Left ventricle myocardium superior (tissue), 1 donor: ENCODE data around the gene NPAS3. TPM values are rescaled to one million over a fixed set of nuclear protein-coding genes. Genes with fewer than 3 reads are reported as not detected.
A peak's percentile ranks its signal among the peaks of the same experiment; 100 is the strongest.

Experiments
- ATAC-seq: fragments of 200-7000 bp; cut with Tn5 transposase; one replicate; pipeline ENCODE4 v1.9.1; 2020; ENCODE audit warnings: mild to moderate bottlenecking, moderate library complexity
- DNase-seq: peaks from one replicate; pipeline ENCODE4 v3.0.0-alpha.2; 2020
- intact Hi-C: fragments of 100-400 bp; cut with micrococcal nuclease; formaldehyde crosslinking; loops from one replicate; pipeline ENCODE4 v1.11.0; 2022
- total RNA-seq: library from RNA; stranded (reverse); fragmentation: NEBNext Ultra II Directional; extraction: Animal tissue kit (Norgen Biotek cat#: 25700); gene quantifications from one replicate; pipeline ENCODE4 v1.2.1, GENCODE V29; 2021
- donor health status: DM: no; HTN: yes; CAD: no; lungs with severe emphysema.

The NPAS3 gene
- total RNA-seq, 1 donor from 2014 or later: 1.1 TPM

DNA sequence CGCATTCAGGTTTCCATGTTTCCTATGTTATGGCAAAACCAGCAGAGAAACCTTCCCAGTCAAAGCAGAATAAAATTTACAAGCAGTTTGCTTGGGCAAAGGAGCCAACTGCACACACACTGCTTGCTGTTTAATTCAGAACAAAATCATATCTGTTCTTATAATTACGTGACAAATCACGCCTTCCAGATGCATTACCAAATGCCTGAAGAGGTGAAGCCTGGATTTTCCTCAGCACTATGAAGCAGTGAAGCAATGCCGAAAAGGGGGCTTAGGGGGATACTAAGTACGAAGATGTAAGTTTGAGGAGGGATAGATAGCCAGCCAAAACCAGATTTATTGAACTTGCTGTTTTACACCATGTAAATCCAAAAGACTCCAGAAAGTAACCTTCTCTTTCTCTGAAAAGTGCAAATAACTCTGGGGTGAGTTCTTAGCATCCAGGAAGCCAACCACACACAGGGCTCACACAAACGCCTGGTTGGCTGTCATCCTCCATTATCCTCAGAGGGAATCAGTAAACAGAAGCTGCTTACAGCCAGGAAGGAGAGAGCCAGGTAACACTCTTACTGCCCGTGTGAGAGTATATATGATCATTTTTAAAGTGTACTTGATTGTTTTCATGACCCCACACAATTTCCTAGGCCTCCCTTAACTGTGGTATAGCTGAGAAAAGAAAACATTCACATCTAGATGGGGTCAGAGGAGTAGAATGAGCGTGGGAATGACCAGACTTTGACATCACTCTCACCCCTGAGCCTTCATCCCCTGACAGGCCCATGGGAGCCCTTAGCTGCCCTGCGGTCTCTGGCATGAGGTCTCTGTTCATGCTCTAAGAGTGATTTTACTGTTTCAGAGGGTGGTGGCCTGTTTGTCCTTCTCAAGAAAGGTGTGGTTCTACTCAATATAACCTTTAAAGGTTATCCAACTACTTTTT lies 569.7 kb downstream of the NPAS3 start:
- intact Hi-C loops: no loop called here
- no peak for ATAC-seq

GRCh38 chr14:33509454-33509853 lies 570.8 kb downstream of the NPAS3 start:
- intact Hi-C loops: no loop called here

More for the DNA sequence above, 569.7 kb downstream of the NPAS3 start:
- DNase-seq: no peak

DNA sequence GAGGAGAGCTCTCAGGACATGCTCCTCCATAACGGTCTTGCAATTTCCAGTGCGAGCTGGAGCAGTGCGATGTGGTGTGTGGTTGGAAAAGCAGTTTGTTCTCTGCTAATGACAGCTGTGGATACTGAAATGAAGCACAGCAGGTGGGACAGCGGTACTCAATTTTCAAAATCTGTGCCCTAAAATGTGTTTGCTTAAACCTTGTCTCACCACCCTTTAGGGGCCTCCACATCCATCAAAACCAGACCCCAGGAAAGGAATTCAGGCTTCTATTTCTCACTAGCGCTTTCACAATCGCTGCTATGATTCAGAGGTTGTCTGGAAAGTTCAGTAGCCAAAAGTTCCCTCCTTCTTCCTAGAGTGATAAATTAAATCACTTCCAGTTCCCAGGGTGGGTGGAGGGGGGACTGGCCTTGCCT lies 571.4 kb downstream of the NPAS3 start:
- ATAC-seq (peak; percentile 39), DNase-seq (no peak)
- intact Hi-C loops: no loop called here

More at GRCh38 chr14:33509454-33509853, 570.8 kb downstream of the NPAS3 start:
- no peak for ATAC-seq
- no peak for DNase-seq

- DNase-seq: no peak
- intact Hi-C loops: no loop called here
- ATAC-seq: no peak
Measured at GRCh38 chr14:33510991-33511390, 572.3 kb downstream of the NPAS3 start.

DNA sequence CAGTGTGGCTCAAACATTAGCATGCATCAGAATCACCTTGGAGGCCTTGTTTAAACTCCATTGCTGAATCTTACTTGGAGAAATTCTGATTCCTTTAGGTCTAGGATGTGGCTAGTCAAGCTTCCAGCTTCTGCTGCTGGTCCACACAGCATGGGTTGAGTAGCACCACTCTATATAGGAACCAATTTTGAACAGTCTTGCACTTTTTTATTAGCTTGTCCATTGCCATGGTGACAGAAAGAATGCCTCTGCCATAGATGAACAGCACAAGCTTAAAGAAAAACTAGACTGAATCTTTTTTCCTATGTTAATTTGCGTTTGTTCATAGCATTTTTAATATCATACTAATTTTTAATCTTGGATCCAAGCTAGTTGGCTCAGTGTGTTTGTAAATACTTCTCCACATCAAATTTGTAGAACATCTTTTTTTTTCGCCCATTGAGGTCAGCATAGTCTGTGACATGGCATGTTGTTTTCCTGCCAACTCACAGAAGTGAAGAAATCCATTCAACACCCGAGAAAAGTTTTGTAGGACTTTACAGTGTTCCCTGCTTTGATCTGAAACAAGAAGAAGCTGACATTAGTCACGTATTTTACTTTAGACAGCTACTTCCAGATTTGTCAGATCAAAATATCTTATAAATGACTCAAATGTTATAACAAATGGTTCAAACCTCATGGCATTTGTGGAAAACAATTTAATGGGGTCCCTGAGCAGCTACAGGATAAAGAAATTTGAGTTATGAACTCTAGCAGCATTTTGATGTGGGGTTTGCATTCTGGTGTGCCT lies 573.4 kb downstream of the NPAS3 start:
- ATAC-seq (no peak), DNase-seq (no peak)
- intact Hi-C loops: no loop called here

- ATAC-seq (no peak), DNase-seq (no peak)
- intact Hi-C loops: no loop called here
Measured at GRCh38 chr14:33515441-33515840, 576.8 kb downstream of the NPAS3 start.

DNA sequence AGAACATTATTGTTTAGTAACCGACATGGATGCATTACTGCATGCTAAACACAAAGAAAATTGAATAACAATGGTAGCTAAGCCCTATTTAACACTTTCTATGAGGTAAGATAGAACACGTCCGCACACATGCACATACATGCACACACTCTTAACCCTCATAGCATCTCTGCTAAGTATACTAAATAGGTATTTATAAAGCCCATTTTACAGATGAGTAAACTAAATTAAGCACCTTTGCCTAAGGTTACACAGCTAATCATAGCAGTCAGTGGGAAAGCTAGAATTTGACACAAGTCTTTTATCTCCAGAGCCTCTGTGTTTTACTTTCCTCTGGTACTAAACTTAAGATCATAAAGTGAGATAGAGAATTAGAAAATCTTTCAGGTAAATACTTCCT lies 577.2 kb downstream of the NPAS3 start:
- intact Hi-C loops: no loop called here
- no peak for DNase-seq
- no peak for ATAC-seq

- no peak for ATAC-seq
- intact Hi-C loops: no loop called here
Measured at GRCh38 chr14:33516898-33517436, 578.3 kb downstream of the NPAS3 start.

GRCh38 chr14:33521192-33521591 lies 582.5 kb downstream of the NPAS3 start:
- intact Hi-C loops: no loop called here
- DNase-seq: no peak
- no peak for ATAC-seq

More at GRCh38 chr14:33516898-33517436, 578.3 kb downstream of the NPAS3 start:
- DNase-seq: no peak

GRCh38 chr14:33524244-33524643 lies 585.6 kb downstream of the NPAS3 start:
- ATAC-seq: no peak
- intact Hi-C loops: no loop called here
- no peak for DNase-seq

DNA sequence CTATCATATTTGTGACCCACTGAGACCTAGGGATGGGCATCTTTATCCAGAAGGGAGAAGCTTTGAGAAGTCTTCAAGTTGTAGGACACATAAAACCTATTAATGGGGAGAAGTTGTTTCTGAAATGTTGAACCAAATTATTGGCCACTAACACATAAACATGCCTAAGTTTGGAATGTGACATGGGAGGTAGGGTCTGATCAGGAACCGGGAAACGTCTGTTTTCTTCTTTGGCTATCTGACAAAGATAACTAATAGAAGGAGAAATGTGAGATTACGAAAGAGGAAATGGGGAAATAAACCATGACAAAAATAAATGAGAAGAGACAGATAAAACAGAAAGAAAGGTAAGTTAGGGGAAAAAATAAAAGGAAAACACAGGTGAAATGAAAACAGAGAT lies 586.9 kb downstream of the NPAS3 start:
- DNase-seq: no peak
- no peak for ATAC-seq
- intact Hi-C loops: no loop called here

DNA sequence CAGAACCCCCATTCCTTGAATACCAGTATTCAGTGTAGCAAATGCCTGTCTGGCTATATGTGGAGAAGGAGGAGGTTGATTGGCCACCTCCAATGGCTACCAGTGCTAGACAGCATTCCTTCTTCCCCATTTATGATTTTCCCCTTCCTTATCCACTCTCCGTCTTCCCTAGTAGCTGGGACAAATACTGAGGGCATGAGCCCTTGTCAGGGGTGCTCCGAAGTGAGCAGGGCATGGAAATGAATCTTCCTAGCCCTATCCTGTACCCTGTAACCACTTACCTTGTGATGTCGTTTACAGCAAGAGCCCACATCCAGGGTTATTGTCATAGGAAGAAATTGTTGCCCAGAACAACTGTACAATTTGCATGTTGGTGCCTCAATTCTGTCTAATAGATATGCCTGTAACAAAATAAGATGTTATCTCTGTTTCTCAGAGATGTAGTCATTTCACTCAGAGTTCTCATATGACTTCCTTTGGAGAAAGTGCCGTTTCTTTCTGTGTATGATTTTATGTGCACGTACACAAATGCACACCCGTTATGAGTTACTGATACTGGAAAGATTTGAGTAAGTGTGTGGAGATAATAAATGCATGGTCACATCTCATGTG lies 588.5 kb downstream of the NPAS3 start:
- ATAC-seq: no peak
- intact Hi-C loops: no loop called here
- DNase-seq: no peak

GRCh38 chr14:33528655-33529054 lies 590.0 kb downstream of the NPAS3 start:
- ATAC-seq: no peak
- DNase-seq: no peak
- intact Hi-C loops: no loop called here

DNA sequence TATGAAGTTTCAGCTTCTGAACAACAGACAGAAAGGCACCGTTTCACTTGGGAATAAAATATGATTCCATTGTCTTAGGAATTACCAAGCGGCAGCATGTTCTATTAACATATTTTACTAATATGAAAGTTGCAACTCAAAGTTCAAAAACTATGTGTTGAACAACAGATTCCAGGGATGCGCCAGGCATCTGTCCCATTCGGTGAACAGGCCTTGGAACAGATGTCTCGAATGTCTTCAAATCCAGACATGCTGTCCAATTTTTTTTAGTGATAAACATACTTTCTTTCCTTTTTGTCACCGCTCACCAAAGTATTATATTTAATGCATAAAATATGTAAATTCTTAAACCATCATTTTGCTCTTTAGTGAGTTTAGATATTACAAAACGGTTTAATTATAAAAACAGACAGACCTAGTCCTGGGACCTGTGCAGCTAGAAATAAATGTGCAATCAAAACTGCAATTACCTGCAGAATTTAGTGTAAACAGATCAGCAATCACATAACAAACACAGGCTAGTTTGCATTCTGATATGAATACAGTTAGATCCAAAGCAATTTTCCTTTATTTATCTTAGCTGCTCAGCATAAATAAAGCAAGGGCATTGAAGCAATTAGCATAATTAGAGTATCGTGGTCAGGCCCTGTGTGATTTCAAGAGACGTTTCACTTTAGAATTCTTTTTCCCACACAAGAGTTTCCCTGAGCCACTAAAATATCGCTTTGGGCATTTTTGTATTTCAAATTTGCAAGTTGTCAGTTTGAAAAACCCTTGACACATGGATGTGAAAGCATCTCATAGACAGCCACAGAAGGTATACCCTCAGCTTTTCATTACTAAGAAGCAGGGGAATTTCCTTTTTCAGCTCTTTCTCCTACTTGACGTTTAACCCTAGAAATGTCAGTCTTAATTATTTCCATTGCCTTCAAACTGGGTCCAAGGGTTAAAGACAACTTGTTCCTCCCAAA lies 591.4 kb downstream of the NPAS3 start:
- DNase-seq (no peak), ATAC-seq (no peak)
- intact Hi-C loops: no loop called here

DNA sequence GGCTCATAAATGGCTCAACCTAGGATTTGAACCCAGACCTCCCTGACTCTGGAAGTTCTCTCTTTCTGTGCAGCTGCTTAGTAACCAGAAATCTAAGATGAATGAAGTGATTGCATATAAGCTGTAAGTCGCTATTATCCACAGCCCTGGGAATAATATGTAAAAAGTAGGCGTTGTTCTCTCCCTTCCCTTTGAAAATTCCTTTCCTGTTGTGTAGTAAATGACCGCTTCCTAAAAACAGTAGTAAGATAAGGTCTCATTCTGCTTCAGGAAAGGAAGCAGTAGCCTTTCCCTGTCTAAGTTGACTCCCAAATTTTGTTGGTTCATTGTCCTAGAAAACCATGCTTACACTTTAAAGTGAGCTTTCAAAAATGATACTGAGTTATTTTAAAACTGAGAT lies 593.9 kb downstream of the NPAS3 start:
- no peak for DNase-seq
- intact Hi-C loops: no loop called here
- no peak for ATAC-seq

DNA sequence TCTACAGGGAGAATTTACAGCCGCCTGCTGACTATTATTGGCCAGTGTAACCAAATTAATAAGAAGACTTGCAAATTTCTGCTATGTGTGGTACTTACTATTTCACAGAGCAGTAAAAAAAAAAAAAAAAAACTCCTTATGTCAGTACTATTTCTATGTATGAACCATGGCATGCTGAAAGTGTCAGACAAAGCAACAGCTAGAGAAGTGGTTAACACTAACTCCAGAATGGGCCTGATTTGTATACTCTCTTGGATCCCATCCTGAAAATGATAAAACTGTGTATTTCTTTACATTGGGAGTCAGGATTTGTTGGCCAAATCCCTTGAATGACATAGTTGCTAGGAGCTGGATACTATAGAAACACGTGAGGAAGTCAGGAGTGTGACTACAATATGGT lies 595.4 kb downstream of the NPAS3 start:
- intact Hi-C loops: no loop called here
- DNase-seq (no peak), ATAC-seq (no peak)

DNA sequence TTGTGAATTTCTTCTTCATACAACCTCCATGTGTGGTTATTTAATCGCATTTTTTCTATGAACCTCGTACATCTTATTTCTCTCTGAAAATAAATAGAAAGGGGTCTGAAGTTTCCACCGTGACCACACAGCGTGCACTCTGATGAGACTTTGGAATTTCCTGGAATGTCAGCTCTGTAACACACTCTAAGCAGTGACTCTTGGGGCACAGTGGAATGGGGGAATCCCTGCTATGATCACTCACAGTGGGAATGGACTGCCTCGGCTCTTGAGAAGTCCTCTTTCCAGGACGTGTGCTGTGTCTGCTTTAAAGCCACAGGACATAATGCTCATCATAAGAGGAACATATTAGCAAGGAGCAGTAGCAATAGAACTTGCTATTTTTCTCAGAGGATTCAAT lies 596.0 kb downstream of the NPAS3 start:
- no peak for ATAC-seq
- DNase-seq: no peak
- intact Hi-C loops: no loop called here

- intact Hi-C loops: no loop called here
- no peak for DNase-seq
- no peak for ATAC-seq
Measured at GRCh38 chr14:33539918-33540357, 601.3 kb downstream of the NPAS3 start.
